ENCODE results near the gene AKAP1.
A peak's percentile ranks its signal among the peaks of the same experiment; 100 is the strongest.

Gene AKAP1, protein sequence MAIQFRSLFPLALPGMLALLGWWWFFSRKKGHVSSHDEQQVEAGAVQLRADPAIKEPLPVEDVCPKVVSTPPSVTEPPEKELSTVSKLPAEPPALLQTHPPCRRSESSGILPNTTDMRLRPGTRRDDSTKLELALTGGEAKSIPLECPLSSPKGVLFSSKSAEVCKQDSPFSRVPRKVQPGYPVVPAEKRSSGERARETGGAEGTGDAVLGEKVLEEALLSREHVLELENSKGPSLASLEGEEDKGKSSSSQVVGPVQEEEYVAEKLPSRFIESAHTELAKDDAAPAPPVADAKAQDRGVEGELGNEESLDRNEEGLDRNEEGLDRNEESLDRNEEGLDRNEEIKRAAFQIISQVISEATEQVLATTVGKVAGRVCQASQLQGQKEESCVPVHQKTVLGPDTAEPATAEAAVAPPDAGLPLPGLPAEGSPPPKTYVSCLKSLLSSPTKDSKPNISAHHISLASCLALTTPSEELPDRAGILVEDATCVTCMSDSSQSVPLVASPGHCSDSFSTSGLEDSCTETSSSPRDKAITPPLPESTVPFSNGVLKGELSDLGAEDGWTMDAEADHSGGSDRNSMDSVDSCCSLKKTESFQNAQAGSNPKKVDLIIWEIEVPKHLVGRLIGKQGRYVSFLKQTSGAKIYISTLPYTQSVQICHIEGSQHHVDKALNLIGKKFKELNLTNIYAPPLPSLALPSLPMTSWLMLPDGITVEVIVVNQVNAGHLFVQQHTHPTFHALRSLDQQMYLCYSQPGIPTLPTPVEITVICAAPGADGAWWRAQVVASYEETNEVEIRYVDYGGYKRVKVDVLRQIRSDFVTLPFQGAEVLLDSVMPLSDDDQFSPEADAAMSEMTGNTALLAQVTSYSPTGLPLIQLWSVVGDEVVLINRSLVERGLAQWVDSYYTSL

DNA sequence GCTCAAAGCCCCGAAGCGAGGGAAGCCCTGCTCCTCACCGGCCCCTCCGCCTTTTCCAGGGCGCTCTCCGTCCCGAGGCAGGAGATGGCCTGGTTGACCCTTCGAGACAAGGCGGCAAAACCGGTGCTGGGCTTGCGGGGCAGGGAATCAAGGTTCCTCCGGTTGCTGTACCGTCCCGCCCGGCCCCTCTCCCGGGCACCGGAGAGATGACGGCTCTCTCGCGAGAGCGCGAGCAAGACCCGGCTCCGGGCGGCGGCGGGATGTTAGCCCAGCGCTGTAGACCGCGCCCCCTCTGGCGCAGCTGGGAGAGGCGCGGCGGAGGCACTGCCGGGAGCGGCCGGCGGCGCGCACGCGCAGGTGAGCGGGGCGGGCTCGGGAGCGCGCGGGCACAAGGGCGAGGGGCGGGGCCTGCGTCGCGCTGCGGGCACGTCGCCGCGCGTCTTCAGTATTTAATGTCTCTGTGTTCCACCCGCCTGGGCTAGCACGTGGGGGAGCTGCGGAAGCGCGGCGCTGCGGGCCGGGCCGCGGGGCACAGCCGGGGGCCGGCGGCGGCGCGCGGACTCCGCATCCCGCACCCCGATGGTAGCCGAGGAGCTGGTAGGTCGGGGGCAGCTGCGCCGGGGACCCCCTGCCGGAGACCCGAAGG, at the start of gene AKAP1:
AKAP1 (plus strand) TSS at position 445 of the 646 bp plus-strand sequence. CDS start 20,219 bp downstream, outside the sequence.
- peak; percentile 88 to 98 for DNase-seq

DNA sequence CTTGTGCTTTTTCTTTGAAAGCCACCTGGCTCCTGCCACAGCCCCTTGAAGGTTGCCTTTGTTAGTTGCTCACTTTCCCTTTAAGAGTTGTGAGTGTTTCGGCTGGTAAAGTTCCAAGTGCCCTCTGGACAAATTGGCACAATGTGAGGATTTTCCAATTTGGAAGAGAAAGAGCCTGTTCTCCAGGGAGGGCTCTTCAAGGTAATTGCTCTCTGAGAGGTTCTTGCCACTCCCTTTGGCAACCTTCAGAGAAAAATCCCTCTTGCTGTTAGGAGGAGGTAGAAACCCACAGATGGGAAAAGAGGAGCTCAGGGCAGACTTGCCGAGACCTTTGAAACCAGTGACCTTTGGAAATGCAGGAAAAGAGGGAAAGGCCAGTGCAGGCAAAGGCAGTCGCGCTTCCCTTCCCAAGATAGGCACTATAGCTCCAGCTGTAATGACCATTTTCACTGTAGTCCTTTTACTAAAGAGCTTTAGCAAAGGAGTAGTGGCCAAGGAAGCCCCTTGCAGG, 49.0 kb upstream of the AKAP1 start:
- DNase-seq: no peak

DNA sequence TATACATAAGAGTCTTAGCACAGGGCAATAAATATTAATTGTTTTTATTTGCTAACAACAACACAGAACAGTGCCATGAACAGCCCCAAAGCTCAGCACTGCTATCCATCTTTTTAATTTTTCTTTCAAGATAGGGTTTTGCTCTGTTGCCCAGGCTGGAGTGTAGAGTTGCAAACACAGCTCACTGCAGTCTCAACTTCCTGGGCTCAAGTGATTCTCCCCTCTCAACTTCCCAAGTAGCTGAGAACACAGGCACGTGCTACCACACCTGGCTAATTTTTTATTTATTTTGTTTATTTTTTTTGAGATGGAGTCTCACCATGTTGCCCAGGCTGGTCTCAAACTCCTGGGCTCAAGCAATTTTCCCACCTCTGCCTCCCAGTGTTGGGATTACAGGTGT, 47.6 kb upstream of the AKAP1 start:
- DNase-seq: no peak

DNA sequence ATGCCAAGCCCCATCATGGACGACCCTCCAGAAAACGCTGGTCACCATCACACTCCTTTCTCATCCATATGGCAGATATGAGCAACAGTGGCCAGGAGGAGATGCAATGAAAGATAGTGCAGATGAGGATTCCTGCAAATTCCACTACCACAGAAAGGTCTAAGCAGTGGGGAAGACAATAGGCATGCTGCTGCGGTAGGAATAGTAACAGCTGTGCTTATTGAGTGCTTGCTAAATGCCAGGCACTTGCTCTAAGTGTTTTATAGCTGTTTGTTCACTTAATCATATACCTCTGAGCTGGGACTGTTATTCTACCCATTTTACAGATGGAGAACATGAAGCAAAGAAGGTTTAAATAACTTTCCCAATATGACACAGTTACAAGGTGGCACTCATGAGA, 46.6 kb upstream of the AKAP1 start:
- DNase-seq: no peak

DNA sequence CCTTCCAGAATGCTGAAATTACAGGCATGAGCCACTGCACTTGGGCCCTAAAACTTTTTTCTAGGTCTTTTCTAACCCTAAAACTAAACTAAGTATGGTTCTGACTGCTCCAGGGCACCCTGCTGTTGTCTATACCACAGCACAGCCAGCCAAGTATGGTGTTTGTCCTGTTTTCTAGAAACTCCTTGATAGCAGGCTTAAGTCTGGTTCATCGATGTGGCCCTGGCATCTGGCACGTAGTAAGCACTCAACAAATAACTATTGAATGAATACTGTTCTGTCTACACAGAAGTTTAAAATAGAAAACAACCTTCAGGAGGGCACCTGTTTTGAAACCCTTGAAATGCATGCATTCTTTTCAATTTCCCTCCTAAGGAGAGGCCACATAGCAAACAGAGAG, 44.5 kb upstream of the AKAP1 start:
- no peak for DNase-seq

DNA sequence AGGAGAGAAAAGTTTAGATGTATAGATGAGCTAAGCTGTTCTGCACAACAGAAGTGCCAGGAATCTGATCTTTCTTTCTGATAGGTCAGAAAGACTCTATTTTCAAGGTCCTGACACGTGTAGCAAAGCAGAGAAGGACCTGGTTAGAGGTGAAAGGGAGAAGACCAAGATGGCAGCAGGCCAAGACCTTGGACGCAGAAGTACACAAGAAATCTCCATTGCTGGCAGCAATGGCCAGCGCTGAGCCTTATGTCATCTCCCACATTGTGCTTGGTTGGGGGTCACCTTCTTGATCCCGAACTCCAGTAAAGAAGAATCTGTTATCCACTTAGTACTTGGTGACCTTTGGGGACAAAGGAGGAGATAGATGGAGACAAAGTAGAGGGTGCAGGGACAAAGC, 41.8 kb upstream of the AKAP1 start:
- DNase-seq: no peak

DNA sequence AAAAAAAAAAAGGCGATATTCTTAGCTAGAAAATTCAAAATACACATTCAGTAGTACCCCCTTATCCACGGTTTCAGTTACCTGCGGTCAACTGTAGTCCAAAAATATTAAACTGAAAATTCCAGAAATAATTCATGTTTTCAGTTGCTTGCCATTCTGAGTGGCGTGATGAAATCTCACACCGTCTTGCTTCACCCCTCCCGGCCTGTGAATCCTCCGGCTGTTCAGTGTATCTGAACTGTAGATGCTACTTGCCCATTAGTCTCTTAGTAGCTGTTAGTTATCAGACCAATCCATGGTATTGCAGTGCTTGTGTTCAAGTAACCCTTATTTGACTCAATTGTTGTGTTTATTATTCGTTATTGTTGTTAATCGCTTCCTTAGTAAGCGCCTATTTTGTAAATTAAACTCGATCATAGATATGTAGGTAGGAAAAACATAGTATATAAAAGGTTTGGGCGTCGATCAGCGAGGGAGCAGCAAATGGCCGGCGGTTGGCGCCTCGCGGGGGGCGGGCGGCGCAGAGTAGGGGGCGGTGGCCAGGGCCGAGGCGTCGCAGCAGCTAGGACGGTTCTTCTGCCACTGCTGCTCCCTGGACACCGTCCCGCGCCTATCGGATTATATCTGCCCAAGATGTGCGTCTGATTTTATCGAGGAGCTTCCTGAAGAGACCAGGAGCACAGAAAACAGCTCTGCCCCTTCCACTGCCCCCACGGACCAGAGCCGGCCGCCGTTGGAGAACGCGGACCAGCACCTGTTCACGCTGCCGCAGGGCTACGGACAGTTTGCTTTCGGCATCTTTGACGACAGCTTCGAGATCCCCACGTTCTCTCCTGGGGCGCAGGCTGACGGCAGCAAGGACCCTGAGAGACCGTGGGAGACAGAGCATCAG, 39.8 kb upstream of the AKAP1 start:
- no peak for DNase-seq

DNA sequence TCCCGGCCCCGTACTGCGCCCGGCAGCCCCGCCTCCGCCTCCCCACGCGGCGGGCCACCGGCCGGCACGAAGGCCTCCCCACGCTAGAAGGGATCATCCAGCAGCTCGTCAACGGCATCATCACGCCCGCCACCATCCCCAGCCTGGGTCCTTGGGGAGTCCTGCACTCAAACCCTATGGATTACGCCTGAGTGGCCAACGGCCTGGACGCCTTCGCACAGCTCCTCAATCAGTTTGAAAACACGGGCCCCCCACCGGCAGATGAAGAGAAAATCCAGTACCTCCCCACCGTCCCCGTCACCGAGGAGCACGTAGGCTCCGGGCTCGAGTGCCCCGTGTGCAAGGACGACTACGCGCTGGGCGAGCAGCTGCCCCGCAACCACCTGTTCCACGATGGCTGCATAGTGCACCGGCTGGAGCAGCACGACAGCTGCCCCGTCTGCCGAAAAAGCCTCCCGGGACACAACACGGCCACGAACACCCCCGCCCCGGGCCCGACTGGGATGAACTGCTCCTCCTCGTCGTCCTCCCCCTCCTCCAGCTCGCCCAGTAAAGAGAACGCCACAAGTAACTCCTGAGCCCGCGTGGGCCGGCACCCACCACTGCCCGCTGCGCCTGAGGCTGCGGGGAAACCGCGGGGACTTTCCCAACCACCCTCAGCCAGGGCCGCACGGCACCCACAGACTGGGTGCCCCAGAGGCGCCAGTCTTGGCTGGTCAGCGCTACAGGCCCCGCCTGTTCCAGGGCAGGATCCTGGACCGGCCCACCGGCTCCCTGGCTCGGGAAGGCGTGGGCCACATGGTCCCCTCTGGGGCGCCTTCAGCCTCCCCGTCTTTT, 39.0 kb upstream of the AKAP1 start:
- DNase-seq: no peak

DNA sequence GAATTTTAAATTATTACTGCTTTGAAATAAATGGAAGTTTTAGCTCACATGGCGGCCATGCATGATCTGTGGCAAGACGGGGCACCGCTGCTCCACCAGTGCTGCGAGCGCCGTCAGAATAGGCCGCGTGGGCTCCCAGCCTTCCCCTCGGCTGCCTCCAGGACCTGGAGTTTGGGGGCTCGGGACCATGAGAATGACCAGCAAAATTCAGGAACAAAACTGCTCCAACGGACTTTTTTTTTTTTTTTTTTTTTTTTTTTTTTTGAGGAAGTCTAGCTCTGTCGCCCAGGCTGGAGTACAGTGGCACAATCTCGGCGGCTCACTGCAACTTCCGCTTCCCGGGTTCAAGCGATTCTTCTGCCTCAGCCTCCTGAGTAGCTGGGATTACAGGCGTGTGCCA, 38.3 kb upstream of the AKAP1 start:
- no peak for DNase-seq

DNA sequence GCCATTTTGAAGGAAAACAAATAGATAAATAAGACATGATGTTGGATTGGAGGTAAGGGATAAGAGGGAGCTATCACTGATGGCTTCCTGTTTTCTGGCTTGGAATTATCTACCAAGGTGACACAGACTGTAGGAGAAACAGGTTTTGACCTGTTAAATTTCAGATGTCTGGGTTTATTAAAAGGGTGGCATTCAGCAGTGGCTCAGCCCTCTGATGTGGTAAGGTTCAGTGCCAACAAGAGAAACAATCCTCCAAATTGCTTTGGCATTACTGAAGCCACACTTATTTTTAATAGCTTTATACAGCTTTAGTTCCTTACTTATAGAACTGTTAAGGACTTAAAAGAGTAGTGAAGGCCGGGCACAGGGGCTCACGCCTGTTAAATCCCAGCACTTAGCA, 37.0 kb upstream of the AKAP1 start:
- no peak for DNase-seq

DNA sequence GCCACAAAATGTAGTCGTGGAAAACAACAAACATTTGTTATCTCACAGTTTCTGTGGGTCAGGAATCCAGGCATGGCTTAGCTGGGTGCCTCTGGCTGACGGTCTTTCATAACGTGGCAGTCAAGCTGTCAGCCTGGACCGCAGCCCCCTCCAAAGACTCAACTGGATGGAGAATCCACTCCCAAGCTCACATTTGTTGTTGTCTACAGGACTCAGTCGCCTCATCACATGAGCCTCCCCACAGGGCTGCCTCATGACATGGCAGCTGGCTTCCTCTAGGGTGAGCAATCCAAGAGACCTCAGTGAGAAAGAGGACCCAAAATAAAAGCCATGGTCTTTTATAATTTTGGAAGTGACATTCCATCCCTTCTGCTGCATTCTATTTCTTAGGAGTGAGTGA, 34.7 kb upstream of the AKAP1 start:
- DNase-seq: no peak

DNA sequence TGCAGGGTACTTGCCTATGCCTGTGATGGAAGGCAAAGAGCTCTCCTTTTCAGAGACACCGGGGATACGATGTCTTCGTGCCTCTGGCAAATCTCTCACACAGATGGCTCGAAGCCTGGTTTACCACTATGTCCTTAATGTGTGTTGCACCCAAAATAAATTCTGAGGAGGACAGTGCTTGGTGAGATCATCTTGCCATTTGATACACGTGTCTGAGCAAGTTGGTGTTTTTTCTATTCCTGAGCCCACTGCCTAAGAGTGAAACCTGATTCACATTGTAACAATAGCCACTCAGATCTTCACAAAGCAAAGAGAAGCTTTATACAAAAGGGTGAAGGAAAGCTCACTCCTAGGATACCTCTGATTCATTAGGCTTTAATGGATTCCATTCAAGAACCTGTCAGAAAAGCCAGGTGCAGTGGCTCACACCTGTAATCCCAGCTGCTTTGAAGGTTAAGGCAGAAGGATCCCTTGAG, 33.1 kb upstream of the AKAP1 start:
- DNase-seq: no peak

DNA sequence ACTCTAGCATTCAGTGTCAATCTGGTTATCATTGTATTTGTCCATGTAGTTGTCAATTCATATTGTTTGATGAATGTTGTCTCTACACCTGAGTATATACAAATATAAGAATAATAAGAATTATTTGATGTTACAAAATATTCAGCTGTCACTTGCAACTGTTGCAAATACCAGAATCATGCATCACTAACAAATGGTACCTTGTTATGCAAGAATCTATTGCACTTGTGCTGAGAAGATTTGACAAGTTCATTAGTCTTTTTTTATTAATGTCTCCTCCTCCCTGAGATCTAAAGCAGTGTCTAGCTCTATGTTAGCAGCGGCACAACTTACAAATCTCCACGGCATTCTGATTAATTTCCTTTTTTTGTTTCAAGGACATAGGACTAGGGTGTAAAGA, 22.2 kb upstream of the AKAP1 start:
- no peak for DNase-seq

DNA sequence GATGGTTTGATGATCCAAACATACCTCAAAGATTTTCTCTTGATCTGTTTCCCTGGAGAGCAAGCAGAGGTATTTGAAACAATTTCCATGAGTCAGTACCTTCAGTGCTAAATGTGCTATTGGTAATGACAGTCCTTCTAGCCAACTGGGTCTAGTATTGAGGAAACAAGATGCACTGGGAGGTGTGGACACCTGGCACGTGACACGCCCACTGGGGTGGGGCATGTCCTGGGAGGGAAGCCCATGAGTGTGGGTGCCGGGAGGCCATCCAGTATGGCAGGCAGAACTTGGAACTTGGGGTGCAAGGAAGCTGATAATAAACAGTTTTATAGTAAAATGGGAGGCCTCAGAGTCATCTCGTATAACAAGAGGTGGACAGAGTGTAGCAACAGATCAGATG, 17.9 kb upstream of the AKAP1 start:
- no peak for DNase-seq

DNA sequence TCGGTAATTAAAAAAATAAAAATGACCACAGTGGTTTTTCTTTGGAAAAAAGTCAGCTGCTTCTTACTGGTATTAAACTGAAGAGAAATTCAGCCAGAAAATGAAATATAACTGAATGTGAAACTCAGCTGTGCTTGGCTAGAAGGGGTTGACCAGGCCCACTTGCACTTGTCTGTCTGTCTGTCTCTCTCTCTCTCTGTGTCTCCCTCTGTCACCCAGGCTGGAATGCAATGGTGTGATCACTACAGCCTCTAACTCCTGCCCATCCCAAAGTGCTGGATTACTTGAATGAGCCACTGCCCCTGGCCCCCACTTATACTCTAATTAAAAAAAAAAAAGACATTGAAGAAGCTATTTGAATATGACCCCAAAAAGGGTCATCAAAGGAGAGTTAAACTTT, 17.3 kb upstream of the AKAP1 start:
- no peak for DNase-seq

DNA sequence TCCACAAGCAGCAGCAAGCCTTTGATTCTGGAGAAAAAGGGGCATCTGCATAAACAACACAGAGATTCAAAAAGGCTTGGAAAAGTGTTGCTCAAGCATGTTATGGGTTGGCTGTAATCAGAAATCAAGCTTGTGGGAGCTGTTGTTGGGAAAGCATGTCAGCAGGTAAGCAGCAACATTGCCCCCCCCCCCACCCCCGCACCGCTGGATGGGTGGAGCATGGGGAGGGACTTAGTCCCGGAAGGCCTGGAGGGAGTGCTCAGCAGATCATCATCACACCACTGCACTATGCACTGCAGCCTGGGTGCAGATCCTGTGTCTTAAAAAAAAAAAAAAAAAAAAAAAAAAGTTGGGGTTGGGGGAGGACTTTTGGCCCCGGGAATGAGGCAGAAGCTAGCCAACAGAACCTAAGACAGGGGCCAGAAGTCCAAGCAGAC, 16.8 kb upstream of the AKAP1 start:
- no peak for DNase-seq

DNA sequence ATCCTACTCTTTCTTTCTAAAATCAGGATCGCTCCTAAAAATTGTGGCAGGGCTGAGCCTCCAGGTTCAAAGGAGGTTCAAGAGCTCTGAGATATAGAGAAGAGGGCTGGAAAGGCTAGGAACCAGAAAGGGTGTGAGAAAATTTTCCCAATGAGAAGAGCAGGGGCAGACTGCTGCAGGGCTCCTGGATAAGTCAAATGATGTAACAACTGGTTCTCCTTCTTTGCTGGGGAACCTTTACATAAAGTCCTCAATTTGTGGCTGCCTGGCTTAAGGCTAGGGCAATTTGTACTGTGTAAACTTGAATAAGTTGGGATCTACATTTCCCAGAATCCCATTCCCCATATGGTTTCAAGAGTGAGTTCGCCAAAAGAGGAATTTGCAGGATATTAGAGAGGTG, 16.3 kb upstream of the AKAP1 start:
- no peak for DNase-seq

DNA sequence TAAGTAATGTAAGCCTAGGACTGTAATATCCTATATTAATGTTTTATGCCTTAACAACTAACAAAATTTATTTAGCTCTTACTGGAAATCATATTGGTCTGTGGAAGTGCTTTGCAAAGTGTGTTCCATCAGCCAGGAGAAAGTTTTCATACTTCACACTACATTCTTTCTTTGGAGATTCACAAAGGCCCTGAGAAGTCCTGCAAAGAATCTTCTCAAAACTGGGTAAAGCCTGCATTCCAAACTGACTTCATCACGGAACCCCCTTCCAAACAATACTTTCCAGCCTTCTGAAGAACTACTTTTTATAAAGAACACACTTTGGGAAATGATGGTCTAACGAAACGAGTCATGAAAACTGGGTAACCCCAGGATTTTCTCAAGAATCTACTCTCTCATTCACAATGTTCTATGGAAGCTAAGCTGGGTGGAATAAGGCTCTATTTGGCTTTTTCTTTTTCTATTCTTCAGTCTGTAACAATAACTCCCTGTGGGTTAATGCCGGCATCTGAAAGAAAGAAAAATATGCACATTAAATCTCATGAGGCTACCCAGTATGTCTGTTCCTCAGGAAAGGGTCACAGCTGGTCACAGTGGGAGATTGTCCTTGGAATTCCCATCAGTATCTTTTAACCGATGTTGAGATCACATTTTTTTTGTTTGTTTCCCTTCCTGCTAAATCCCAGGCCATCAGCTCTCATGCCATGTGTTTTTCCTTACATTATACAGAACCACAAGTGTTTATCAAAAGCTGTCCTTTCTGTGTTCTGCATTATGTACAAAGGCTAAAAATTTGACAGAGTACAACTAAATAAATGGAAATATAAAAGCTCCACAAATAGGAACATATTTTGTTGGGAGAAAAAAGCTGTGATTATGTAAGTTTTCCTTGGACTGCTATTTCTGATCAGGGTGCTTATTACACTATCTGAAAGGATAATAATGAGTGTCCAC, 12.8 kb upstream of the AKAP1 start:
- no peak for DNase-seq

DNA sequence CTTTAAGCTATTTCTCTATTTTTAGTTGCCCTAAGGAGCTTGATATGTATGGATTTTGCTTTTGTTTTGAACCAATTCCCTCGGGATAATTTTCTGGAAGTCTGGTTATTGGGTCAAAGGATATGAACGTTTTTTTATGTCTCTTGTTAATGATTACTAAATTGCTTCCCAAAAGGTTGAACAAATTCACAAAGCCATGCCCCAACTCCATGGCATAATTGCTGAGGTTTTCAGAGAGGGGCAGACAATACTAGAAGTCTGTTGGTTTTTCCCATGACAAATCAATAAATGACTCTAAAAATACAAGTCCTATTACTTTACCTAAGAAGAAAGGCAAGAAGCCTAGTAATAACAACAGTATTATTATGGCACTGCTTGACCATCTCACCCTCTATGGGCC, 11.4 kb upstream of the AKAP1 start:
- DNase-seq: no peak

DNA sequence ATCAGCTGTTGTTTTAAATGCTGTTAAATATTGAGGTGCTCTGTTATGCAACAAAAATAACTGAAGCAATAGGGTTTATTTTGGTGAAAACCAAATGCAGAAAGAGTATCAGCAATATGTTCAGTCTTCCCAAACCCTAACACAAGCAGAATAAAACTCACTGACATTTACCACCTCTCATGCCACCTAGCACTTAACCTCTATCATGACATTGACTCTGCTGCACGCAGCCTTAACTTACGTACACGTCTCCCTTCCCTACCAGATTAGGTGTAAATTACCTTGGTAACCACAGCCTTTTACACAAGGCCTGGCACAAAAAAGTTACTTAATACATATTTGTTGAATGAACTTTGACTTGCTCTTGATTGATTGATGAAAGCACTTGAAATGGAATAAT, 9.9 kb upstream of the AKAP1 start:
- DNase-seq: no peak

Measured in NCI-H526 (cell line).